SK-N-SH treated with all-trans-retinoic acid at 6 μM for 48 hours (cell line): ENCODE measurements around the gene NDUFS8.

ENCODE experiments used
- ATAC-seq: fragments of 200-7000 bp; cut with Tn5 transposase; 3 replicates; pipeline ENCODE4 v1.9.1; 2020; ENCODE audit warnings: mild to moderate bottlenecking, moderate library complexity
- ARNTL ChIP-seq: fragments of 450-650 bp; formaldehyde crosslinking; IDR thresholded peaks from 2 replicates; pipeline ENCODE4 v1.5.0; 2020; ENCODE audit warnings: low read depth, mild to moderate bottlenecking, moderate library complexity, borderline replicate concordance
- BACH2 ChIP-seq: fragments of 250-450 bp; sonication (Bioruptor Pico); IDR thresholded peaks from 2 replicates; pipeline ENCODE4 v1.9.0; 2021; ENCODE audit warnings: mild to moderate bottlenecking, borderline replicate concordance
- CSDC2 ChIP-seq: fragments of 250-450 bp; sonication (Bioruptor Pico); IDR thresholded peaks from 2 replicates; pipeline ENCODE4 v1.5.0; 2020; ENCODE audit warnings: mild to moderate bottlenecking, moderate library complexity
- ESRRG ChIP-seq: fragments of 250-450 bp; sonication (Bioruptor Pico); IDR thresholded peaks from 2 replicates; pipeline ENCODE4 v1.6.1; 2021; ENCODE audit warnings: mild to moderate bottlenecking
- ISL1 ChIP-seq: fragments of 250-450 bp; sonication (Bioruptor Pico); IDR thresholded peaks from 2 replicates; pipeline ENCODE4 v2.1.2; 2022; ENCODE audit warnings: mild to moderate bottlenecking, moderate library complexity
- OSR1 ChIP-seq: fragments of 250-450 bp; sonication (Bioruptor Pico); IDR thresholded peaks from 2 replicates; pipeline ENCODE4 v1.8.0; 2022; ENCODE audit warnings: moderate library complexity, mild to moderate bottlenecking, inconsistent platforms
- PPARA ChIP-seq: fragments of 250-450 bp; sonication (Bioruptor Pico); IDR thresholded peaks from 2 replicates; pipeline ENCODE4 v1.5.0; 2020; ENCODE audit warnings: mild to moderate bottlenecking, borderline replicate concordance
- RARB ChIP-seq: fragments of 250-450 bp; sonication (Bioruptor Pico); IDR thresholded peaks from 2 replicates; pipeline ENCODE4 v1.8.0; 2021; ENCODE audit warnings: mild to moderate bottlenecking, moderate library complexity
- SNAI2 ChIP-seq: fragments of 250-450 bp; sonication (Bioruptor Pico); IDR thresholded peaks from 2 replicates; pipeline ENCODE4 v1.5.0; 2020; ENCODE audit warnings: mild to moderate bottlenecking, moderate library complexity
- TCF4 ChIP-seq: fragments of 250-450 bp; sonication (Bioruptor Pico); IDR thresholded peaks from 2 replicates; pipeline ENCODE4 v1.8.0; 2021; ENCODE audit warnings: mild to moderate bottlenecking, moderate library complexity, borderline replicate concordance
- TOX ChIP-seq: fragments of 250-450 bp; sonication (Bioruptor Pico); IDR thresholded peaks from 2 replicates; pipeline ENCODE4 v1.8.0; 2021; ENCODE audit warnings: mild to moderate bottlenecking, moderate library complexity, borderline replicate concordance
- ZC3H10 ChIP-seq: fragments of 250-450 bp; sonication (Bioruptor Pico); IDR thresholded peaks from 2 replicates; pipeline ENCODE4 v1.5.1; 2021; ENCODE audit warnings: mild to moderate bottlenecking, moderate library complexity
- ZFP3 ChIP-seq: fragments of 250-450 bp; sonication (Bioruptor Pico); IDR thresholded peaks from 2 replicates; pipeline ENCODE4 v1.5.0; 2020; ENCODE audit warnings: mild to moderate bottlenecking, moderate library complexity
- ZFP30 ChIP-seq: fragments of 450-650 bp; formaldehyde crosslinking; IDR thresholded peaks from 2 replicates; pipeline ENCODE4 v1.5.0; 2022; ENCODE audit warnings: mild to moderate bottlenecking, moderate library complexity
- ZNF565 ChIP-seq: fragments of 450-650 bp; formaldehyde crosslinking; conservative IDR thresholded peaks from 2 replicates; pipeline ENCODE4 v1.5.0; 2020; ENCODE audit warnings: low read depth, mild to moderate bottlenecking, moderate library complexity
- ZNF70 ChIP-seq: fragments of 450-650 bp; formaldehyde crosslinking; IDR thresholded peaks from 2 replicates; pipeline ENCODE4 v1.5.0; 2020; ENCODE audit warnings: mild to moderate bottlenecking, moderate library complexity
- ZNF8 ChIP-seq: fragments of 450-650 bp; formaldehyde crosslinking; IDR thresholded peaks from 2 replicates; pipeline ENCODE4 v1.5.0; 2020; ENCODE audit warnings: mild to moderate bottlenecking, moderate library complexity
- TF ChIP-seq, protein P1 (sequence below): fragments of 250-450 bp; sonication (Bioruptor Pico); IDR thresholded peaks from 2 replicates; pipeline ENCODE4 v1.5.1; 2020; ENCODE audit warnings: low read depth, mild to moderate bottlenecking, moderate library complexity
- TF ChIP-seq, protein P2 (sequence below): fragments of 250-450 bp; sonication (Bioruptor Pico); IDR thresholded peaks from 2 replicates; pipeline ENCODE4 v1.8.0; 2021; ENCODE audit warnings: low read depth, mild to moderate bottlenecking, moderate library complexity, borderline replicate concordance
- TF ChIP-seq, protein P3 (sequence below): fragments of 250-450 bp; sonication (Bioruptor Pico); IDR thresholded peaks from 2 replicates; pipeline ENCODE4 v1.8.0; 2020; ENCODE audit warnings: mild to moderate bottlenecking, moderate library complexity, borderline replicate concordance
- TF ChIP-seq, protein P4 (sequence below): fragments of 250-450 bp; sonication (Bioruptor Pico); IDR thresholded peaks from 2 replicates; pipeline ENCODE4 v1.5.1; 2021; ENCODE audit warnings: mild to moderate bottlenecking, moderate library complexity
- TF ChIP-seq, protein P5 (sequence below): fragments of 250-450 bp; sonication (Bioruptor Pico); IDR thresholded peaks from 2 replicates; pipeline ENCODE4 v1.5.0; 2020; ENCODE audit warnings: mild to moderate bottlenecking, moderate library complexity

NDUFS8 gene

DNA sequence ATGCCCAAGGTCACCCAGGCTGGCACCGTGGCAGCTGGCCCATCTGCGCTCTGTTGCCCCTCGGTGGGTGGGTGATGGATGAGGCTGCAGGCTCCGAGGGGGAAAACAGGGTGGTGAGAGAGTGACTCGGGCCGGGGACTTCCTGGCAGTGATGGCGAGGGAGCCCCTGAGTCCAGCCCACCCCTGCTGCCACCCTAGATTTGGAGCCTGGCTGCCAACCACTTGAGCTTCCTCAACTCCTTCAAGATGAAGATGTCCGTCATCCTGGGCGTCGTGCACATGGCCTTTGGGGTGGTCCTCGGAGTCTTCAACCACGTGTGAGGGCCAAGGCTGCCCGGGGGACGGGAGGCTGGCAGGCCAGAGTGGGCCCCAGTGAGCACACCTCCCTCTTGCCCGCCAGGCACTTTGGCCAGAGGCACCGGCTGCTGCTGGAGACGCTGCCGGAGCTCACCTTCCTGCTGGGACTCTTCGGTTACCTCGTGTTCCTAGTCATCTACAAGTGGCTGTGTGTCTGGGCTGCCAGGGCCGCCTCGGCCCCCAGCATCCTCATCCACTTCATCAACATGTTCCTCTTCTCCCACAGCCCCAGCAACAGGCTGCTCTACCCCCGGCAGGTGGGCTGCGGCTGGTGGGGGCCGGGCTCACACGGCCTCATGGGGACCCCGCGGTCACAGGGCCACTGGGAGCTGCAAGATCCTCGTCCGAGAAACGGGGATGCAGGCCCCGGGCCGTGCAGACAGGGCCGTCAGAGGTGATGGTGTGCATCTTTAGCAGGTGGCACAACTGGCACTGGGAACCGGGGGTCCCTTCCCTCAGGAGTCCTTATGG lies 18.4 kb downstream of the NDUFS8 start:
- no peak for ATAC-seq
- TF ChIP-seq TCF4 (CRISPR knock-in tag) (no peak), BACH2 (CRISPR knock-in tag) (no peak), ZC3H10 (CRISPR knock-in tag) (no peak), ZFP30 (no peak), CSDC2 (no peak), ZFP3 (CRISPR knock-in tag) (no peak), ZNF70 (CRISPR knock-in tag) (no peak), OSR1 (CRISPR knock-in tag) (no peak), ZNF8 (CRISPR knock-in tag) (no peak), SNAI2 (CRISPR knock-in tag) (no peak), ESRRG (no peak)
- TF ChIP-seq, protein P1, sequence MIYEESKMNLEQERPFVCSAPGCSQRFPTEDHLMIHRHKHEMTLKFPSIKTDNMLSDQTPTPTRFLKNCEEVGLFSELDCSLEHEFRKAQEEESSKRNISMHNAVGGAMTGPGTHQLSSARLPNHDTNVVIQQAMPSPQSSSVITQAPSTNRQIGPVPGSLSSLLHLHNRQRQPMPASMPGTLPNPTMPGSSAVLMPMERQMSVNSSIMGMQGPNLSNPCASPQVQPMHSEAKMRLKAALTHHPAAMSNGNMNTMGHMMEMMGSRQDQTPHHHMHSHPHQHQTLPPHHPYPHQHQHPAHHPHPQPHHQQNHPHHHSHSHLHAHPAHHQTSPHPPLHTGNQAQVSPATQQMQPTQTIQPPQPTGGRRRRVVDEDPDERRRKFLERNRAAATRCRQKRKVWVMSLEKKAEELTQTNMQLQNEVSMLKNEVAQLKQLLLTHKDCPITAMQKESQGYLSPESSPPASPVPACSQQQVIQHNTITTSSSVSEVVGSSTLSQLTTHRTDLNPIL (CRISPR knock-in tag), result no peak
- TF ChIP-seq, protein P2, sequence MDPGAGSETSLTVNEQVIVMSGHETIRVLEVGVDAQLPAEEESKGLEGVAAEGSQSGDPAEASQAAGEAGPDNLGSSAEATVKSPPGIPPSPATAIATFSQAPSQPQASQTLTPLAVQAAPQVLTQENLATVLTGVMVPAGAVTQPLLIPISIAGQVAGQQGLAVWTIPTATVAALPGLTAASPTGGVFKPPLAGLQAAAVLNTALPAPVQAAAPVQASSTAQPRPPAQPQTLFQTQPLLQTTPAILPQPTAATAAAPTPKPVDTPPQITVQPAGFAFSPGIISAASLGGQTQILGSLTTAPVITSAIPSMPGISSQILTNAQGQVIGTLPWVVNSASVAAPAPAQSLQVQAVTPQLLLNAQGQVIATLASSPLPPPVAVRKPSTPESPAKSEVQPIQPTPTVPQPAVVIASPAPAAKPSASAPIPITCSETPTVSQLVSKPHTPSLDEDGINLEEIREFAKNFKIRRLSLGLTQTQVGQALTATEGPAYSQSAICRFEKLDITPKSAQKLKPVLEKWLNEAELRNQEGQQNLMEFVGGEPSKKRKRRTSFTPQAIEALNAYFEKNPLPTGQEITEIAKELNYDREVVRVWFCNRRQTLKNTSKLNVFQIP, result no peak
- TF ChIP-seq, protein P3, sequence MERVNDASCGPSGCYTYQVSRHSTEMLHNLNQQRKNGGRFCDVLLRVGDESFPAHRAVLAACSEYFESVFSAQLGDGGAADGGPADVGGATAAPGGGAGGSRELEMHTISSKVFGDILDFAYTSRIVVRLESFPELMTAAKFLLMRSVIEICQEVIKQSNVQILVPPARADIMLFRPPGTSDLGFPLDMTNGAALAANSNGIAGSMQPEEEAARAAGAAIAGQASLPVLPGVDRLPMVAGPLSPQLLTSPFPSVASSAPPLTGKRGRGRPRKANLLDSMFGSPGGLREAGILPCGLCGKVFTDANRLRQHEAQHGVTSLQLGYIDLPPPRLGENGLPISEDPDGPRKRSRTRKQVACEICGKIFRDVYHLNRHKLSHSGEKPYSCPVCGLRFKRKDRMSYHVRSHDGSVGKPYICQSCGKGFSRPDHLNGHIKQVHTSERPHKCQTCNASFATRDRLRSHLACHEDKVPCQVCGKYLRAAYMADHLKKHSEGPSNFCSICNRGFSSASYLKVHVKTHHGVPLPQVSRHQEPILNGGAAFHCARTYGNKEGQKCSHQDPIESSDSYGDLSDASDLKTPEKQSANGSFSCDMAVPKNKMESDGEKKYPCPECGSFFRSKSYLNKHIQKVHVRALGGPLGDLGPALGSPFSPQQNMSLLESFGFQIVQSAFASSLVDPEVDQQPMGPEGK (CRISPR knock-in tag), result no peak

DNA sequence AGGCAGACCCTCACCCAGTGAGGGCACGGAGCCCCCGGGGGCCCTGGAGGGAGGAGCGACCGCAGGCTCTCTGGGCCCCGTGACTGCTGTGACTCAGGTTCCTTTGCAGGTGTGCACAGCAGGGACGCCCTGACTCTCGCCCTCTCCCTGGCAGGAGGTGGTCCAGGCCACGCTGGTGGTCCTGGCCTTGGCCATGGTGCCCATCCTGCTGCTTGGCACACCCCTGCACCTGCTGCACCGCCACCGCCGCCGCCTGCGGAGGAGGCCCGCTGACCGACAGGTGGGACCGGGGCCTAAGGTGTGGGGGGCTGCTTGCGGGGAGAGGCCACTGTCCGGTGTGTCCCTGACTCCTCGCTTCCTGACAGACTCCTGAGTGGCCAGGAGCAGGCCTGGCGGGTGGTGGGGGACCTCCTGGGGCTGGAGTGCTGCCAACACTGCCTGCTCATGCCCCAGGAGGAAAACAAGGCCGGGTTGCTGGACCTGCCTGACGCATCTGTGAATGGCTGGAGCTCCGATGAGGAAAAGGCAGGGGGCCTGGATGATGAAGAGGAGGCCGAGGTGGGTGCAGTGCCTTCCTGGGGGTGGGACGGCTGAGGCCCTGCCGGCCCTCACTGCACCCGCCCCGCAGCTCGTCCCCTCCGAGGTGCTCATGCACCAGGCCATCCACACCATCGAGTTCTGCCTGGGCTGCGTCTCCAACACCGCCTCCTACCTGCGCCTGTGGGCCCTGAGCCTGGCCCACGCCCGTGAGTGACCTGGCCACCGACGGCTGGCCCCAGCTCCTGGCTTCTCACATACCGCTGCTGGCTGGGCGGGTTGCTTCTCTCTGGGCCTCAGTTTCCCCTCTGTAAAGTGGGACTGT lies 19.3 kb downstream of the NDUFS8 start:
- no peak for TF ChIP-seq RARB (CRISPR knock-in tag)
- TF ChIP-seq, protein P2, result no peak

DNA sequence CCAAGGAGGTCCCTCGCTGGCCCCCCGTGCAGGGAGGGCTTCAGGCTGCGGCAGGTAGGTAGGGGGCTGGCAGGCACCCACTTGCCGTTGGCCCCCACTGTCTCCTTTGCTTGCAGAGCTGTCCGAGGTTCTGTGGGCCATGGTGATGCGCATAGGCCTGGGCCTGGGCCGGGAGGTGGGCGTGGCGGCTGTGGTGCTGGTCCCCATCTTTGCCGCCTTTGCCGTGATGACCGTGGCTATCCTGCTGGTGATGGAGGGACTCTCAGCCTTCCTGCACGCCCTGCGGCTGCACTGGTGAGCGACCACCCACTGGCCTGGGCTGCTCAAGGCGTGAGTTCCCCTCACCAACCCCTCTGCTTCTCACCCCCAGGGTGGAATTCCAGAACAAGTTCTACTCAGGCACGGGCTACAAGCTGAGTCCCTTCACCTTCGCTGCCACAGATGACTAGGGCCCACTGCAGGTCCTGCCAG lies 19.9 kb downstream of the NDUFS8 start:
- no peak for ATAC-seq
- TF ChIP-seq ESRRG, result no peak
- TF ChIP-seq TOX (CRISPR knock-in tag), result no peak
- no peak for TF ChIP-seq PPARA (CRISPR knock-in tag)
- TF ChIP-seq ISL1 (CRISPR knock-in tag), result no peak
- no peak for TF ChIP-seq ZNF565 (CRISPR knock-in tag)
- TF ChIP-seq ARNTL (CRISPR knock-in tag), result no peak
- TF ChIP-seq BACH2 (CRISPR knock-in tag), result no peak
- no peak for TF ChIP-seq RARB (CRISPR knock-in tag)
- TF ChIP-seq, protein P4, sequence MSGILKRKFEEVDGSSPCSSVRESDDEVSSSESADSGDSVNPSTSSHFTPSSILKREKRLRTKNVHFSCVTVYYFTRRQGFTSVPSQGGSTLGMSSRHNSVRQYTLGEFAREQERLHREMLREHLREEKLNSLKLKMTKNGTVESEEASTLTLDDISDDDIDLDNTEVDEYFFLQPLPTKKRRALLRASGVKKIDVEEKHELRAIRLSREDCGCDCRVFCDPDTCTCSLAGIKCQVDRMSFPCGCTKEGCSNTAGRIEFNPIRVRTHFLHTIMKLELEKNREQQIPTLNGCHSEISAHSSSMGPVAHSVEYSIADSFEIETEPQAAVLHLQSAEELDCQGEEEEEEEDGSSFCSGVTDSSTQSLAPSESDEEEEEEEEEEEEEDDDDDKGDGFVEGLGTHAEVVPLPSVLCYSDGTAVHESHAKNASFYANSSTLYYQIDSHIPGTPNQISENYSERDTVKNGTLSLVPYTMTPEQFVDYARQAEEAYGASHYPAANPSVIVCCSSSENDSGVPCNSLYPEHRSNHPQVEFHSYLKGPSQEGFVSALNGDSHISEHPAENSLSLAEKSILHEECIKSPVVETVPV (CRISPR knock-in tag), result no peak
- no peak for TF ChIP-seq ZNF8 (CRISPR knock-in tag)
- TF ChIP-seq, protein P5, sequence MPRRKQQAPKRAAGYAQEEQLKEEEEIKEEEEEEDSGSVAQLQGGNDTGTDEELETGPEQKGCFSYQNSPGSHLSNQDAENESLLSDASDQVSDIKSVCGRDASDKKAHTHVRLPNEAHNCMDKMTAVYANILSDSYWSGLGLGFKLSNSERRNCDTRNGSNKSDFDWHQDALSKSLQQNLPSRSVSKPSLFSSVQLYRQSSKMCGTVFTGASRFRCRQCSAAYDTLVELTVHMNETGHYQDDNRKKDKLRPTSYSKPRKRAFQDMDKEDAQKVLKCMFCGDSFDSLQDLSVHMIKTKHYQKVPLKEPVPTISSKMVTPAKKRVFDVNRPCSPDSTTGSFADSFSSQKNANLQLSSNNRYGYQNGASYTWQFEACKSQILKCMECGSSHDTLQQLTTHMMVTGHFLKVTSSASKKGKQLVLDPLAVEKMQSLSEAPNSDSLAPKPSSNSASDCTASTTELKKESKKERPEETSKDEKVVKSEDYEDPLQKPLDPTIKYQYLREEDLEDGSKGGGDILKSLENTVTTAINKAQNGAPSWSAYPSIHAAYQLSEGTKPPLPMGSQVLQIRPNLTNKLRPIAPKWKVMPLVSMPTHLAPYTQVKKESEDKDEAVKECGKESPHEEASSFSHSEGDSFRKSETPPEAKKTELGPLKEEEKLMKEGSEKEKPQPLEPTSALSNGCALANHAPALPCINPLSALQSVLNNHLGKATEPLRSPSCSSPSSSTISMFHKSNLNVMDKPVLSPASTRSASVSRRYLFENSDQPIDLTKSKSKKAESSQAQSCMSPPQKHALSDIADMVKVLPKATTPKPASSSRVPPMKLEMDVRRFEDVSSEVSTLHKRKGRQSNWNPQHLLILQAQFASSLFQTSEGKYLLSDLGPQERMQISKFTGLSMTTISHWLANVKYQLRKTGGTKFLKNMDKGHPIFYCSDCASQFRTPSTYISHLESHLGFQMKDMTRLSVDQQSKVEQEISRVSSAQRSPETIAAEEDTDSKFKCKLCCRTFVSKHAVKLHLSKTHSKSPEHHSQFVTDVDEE (CRISPR knock-in tag), result no peak
- TF ChIP-seq TCF4 (CRISPR knock-in tag), result no peak
- no peak for TF ChIP-seq SNAI2 (CRISPR knock-in tag)
- TF ChIP-seq, protein P3 (CRISPR knock-in tag), result no peak
- no peak for TF ChIP-seq CSDC2
- no peak for TF ChIP-seq ZFP3 (CRISPR knock-in tag)

More for the DNA sequence above, 19.3 kb downstream of the NDUFS8 start:
- ATAC-seq, result no peak
